K562 (cell line): ENCODE results near the gene RNF39. TPM values are rescaled to one million over a fixed set of nuclear protein-coding genes. Genes with fewer than 3 reads are reported as not detected.

Source experiments
- ATAC-seq: fragments of 200-7000 bp; cut with Tn5 transposase; 3 replicates; pipeline ENCODE4 v1.9.1; 2020; ENCODE audit warnings: moderate library complexity
- BruUV-seq: library from RNA; stranded (reverse); fragments of 400-500 nt; replicated peaks from 2 replicates; lab custom pipeline; 2021; lab: Mats Ljungman, UMichigan
- CTCF ChIA-PET: fragments of 300-600 bp; formaldehyde crosslinking; extraction: SDS; loops from one replicate; lab custom pipeline; 2021; ENCODE audit warnings: low intra/inter-chr PET ratio; lab: Yijun Ruan, JAX
- POLR2A ChIA-PET: fragments of 300-600, 350-650 bp; sonication (Branson Sonifier 250); formaldehyde crosslinking; extraction: SDS; loops from one replicate; lab custom pipeline; 2021; ENCODE audit warnings: antibody characterized with exemption, inconsistent platforms; lab: Yijun Ruan, JAX
- DNase-seq, 4 experiments: peaks; one replicate each; pipeline versions ENCODE4 v3.0.0 to v3.0.0-alpha.2; 2011 to 2018; ENCODE audit warnings: low spot score in 3 of 4, mixed read lengths in 3 of 4; ENCODE audit errors: extremely low read depth in 1 of 4
- FAIRE-seq: peaks from 2 replicates; lab custom pipeline; 2011; peaks lifted over from hg19 to GRCh38; lab: Jason Lieb, UNC
- H2AFZ ChIP-seq: 2 replicates; pipeline ENCODE4 v1.6.0; 2011; ENCODE audit warnings: low read depth, low read length, control low read depth, inconsistent platforms
- H3K27ac ChIP-seq: fragments of 200-600 bp; 3 replicates; pipeline ENCODE4 v1.8.0; 2011; ENCODE audit warnings: low read depth, mild to moderate bottlenecking, control low read depth, inconsistent platforms, low read length, moderate library complexity, mixed read lengths; ENCODE audit errors: extremely low read depth
- H3K27me3 ChIP-seq, 2 experiments: fragments of 300-600 bp in 1 of 2; 2 replicates in 1 of 2; 3 replicates in 1 of 2; pipeline versions ENCODE4 v1.6.0 to v1.8.0; 2011; ENCODE audit warnings: inconsistent platforms in 2 of 2, low read length in 2 of 2, mild to moderate bottlenecking in 1 of 2, mixed read lengths in 1 of 2, moderate library complexity in 1 of 2; ENCODE audit not compliant: control insufficient read depth in 2 of 2, insufficient read depth in 2 of 2
- H3K36me3 ChIP-seq: fragments of 300-600 bp; 3 replicates; pipeline ENCODE4 v1.8.0; 2011; ENCODE audit warnings: mild to moderate bottlenecking, low read length, inconsistent platforms; ENCODE audit not compliant: control insufficient read depth, insufficient read depth
- H3K4me1 ChIP-seq, 2 experiments: fragments of 200-600 bp in 1 of 2; replicated peaks in 1 of 2; 2 replicates in 1 of 2; 3 replicates in 1 of 2; pipeline versions ENCODE4 v1.5.1 to v1.8.0; 2011; ENCODE audit warnings: inconsistent platforms in 2 of 2, low read length in 2 of 2, mild to moderate bottlenecking in 1 of 2, mixed read lengths in 1 of 2, moderate library complexity in 1 of 2; ENCODE audit not compliant: control insufficient read depth in 2 of 2, insufficient read depth in 2 of 2
- H3K4me2 ChIP-seq: 2 replicates; pipeline ENCODE4 v1.6.1; 2011; ENCODE audit warnings: low read length, control low read depth, inconsistent platforms, mixed read lengths; ENCODE audit not compliant: insufficient read depth
- H3K4me3 ChIP-seq: fragments of 200-600 bp; sonication (generic), shearing (Covaris generic); 2 replicates; pipeline ENCODE4 v1.5.1; 2016; ENCODE audit warnings: control low read depth, inconsistent platforms
- H3K79me2 ChIP-seq: fragments of 200-600 bp; 3 replicates; pipeline ENCODE4 v1.8.0; 2011; ENCODE audit warnings: low read length, inconsistent platforms; ENCODE audit not compliant: control insufficient read depth, insufficient read depth
- H3K9ac ChIP-seq, 2 experiments: 2 replicates each; pipeline versions ENCODE4 v1.6.0 to v1.6.1; 2011; ENCODE audit warnings: low read depth in 2 of 2, low read length in 2 of 2, control low read depth in 1 of 2, inconsistent platforms in 1 of 2, mild to moderate bottlenecking in 1 of 2, mixed read lengths in 1 of 2; ENCODE audit not compliant: insufficient read depth in 1 of 2
- H3K9me1 ChIP-seq: one replicate; pipeline ENCODE4 v1.6.0; 2011; ENCODE audit warnings: inconsistent platforms, mild to moderate bottlenecking, low read length, moderate library complexity; ENCODE audit not compliant: control insufficient read depth, insufficient read depth
- H3K9me3 ChIP-seq: replicated peaks from 2 replicates; pipeline ENCODE4 v1.5.1; 2011; ENCODE audit warnings: low read depth, low read length, inconsistent platforms; ENCODE audit not compliant: control insufficient read depth, insufficient read depth
- H4K20me1 ChIP-seq: replicated peaks from 2 replicates; pipeline ENCODE4 v1.6.1; 2011; ENCODE audit warnings: low read length, inconsistent platforms, mixed read lengths; ENCODE audit not compliant: control insufficient read depth, insufficient read depth
- ELF4 ChIP-seq: fragments of 450-650 bp; formaldehyde crosslinking; IDR thresholded peaks from 2 replicates; pipeline ENCODE4 v1.4.0; 2022; ENCODE audit warnings: missing genetic modification characterization
- PCBP2 ChIP-seq: fragments of 200-400 bp; formaldehyde crosslinking; IDR thresholded peaks from 2 replicates; pipeline ENCODE4 v1.6.1; 2018; ENCODE audit warnings: low read length, low read depth, mild to moderate bottlenecking, moderate library complexity; ENCODE audit not compliant: poor library complexity, severe bottlenecking
- ZNF778 ChIP-seq: fragments of 450-650 bp; formaldehyde crosslinking; IDR thresholded peaks from 2 replicates; pipeline ENCODE4 v1.4.0; 2020; ENCODE audit warnings: mild to moderate bottlenecking, moderate library complexity
- WGBS: fragments of 100-300 bp; shearing (Covaris generic); methylation state at CpG from one replicate; pipeline ENCODE4 v1.1.6; 2016; ENCODE audit warnings: low coverage, mixed read lengths; ENCODE audit not compliant: insufficient coverage; ENCODE audit errors: missing lambda C conversion rate; 5-methylcytosine and 5-hydroxymethylcytosine counted together
- in situ Hi-C: fragments of 300-500 bp; cut with MboI; formaldehyde crosslinking; loops from 4 replicates; pipeline ENCODE4 v1.15.0; 2018; ENCODE audit warnings: inconsistent platforms, mixed read lengths
- intact Hi-C: fragments of 100-400 bp; cut with micrococcal nuclease; formaldehyde crosslinking; loops from 2 replicates; pipeline ENCODE4 v1.14.2; 2022
- polyA plus RNA-seq, 8 experiments: library from polyadenylated mRNA; depleted of rRNA in 4 of 8; stranded (reverse) in 5 of 8; unstranded in 3 of 8; fragments of >200 nt; fragmentation: Nextera tagmentation in 2 of 8; fragmentation: Illumina TruSeq in 1 of 8; extraction: Ambion mirVana in 2 of 8; extraction: Trizol in 1 of 8; gene quantifications; 2 replicates each; pipeline versions ENCODE4 v1.2.1 to v1.2.3, GENCODE V29; 2011 to 2014; ENCODE audit warnings: inconsistent platforms in 1 of 8, missing spikeins in 1 of 8
- total RNA-seq, 7 experiments: library from RNA; depleted of rRNA in 6 of 7; stranded (reverse); fragments of >200 nt in 6 of 7; fragmentation: Illumina TruSeq in 2 of 7; extraction: Trizol in 2 of 7; gene quantifications; 2 replicates each; pipeline versions ENCODE4 v1.2.1 to v1.2.3, GENCODE V29; 2011 to 2021; ENCODE audit warnings: low replicate concordance in 1 of 7
- TF ChIP-seq, protein P1 (sequence below): sonication (generic); formaldehyde crosslinking; IDR thresholded peaks from 2 replicates; pipeline ENCODE4 v1.8.0; 2023; ENCODE audit warnings: mild to moderate bottlenecking, missing genetic modification reagents
- TF ChIP-seq, protein P2 (sequence below): fragments of 250-450 bp; sonication (Bioruptor Pico); IDR thresholded peaks from 2 replicates; pipeline ENCODE4 v1.9.0; 2021; ENCODE audit warnings: mild to moderate bottlenecking
- TF ChIP-seq, protein P3 (sequence below): fragments of 200-600 bp; sonication (generic); IDR thresholded peaks from one replicate; pipeline ENCODE4 v1.6.1; 2012; ENCODE audit warnings: mild to moderate bottlenecking, low read depth, low read length, inconsistent platforms

The RNF39 gene
- total and polyA plus RNA-seq, 9 of the 15 experiments (the other 6 are each of a cell fraction or from before 2014, with no cell fraction given): not detected

DNA sequence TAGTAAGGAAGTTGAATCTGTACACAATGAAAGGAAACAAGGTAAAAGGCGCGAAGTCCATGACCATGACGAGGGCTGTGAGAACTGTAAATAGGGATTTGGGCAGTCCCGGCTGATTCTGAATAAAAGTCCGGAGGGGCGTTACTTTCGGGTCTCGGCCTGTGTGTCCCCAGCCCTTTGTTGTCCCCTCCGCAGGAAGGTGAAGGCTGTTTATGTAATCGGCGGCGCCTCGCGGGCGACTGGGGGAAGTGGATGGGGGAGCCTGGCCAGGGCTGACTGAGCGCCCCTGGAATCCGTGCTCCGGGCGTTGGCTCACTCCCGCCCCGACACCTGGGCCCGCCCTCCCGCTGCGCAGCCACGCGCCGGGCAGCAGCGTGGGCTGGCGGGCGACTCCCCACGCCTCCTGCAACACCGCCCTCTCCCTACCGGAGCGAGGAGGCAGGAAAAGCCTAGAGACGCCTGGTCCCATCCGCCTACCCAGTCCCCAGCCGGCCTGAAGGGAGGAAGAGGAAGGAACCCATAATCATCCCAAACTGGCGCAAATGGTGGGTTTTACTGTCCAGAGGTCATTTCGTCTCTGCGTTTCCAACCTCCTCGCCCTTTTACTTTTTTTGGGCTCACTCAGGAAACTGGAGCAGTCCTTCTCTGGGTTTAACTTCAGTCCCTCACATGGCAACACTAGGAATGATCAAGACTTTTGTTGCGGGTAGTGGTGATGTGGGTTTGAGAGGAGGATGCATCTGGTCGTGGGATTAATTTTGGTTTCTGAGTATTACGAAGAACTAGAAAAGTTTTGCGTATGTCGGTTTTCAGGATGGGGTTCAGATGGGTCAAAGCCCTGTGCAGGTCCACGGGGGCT, 25.2 kb upstream of the RNF39 start (continued):
- TF ChIP-seq, protein P1, sequence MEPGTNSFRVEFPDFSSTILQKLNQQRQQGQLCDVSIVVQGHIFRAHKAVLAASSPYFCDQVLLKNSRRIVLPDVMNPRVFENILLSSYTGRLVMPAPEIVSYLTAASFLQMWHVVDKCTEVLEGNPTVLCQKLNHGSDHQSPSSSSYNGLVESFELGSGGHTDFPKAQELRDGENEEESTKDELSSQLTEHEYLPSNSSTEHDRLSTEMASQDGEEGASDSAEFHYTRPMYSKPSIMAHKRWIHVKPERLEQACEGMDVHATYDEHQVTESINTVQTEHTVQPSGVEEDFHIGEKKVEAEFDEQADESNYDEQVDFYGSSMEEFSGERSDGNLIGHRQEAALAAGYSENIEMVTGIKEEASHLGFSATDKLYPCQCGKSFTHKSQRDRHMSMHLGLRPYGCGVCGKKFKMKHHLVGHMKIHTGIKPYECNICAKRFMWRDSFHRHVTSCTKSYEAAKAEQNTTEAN (CRISPR knock-in tag): no peak

DNA sequence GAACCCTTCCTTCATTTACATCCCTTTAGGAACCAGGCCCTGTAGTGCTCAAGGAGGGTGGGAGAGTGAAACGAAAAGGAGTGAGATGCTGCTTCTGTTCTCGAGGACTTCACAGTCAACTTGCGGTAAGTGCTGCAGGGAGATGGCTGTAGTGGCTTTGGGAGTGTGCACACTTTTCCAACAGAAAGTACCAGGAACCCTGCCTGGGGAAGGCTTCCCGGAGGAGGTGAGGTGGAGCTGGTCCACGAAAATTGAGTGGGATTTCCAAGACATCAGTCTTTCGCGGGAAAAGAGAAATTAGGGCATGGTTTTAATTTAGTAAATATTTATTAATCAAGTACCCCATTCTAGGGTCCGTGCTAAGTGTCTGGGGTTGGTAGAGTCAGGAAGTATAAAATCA, 24.6 kb upstream of the RNF39 start:
- peaks cover 41 to 45% of the 10 kb centered on the region in 2 experiments for H3K4me1 ChIP-seq
- CTCF ChIA-PET: no interaction called here
- TF ChIP-seq PCBP2 (no peak), ELF4 (CRISPR knock-in tag) (no peak), ZNF778 (CRISPR knock-in tag) (no peak)
- TF ChIP-seq, protein P2, sequence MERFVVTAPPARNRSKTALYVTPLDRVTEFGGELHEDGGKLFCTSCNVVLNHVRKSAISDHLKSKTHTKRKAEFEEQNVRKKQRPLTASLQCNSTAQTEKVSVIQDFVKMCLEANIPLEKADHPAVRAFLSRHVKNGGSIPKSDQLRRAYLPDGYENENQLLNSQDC (CRISPR knock-in tag): no peak
- TF ChIP-seq, protein P3, sequence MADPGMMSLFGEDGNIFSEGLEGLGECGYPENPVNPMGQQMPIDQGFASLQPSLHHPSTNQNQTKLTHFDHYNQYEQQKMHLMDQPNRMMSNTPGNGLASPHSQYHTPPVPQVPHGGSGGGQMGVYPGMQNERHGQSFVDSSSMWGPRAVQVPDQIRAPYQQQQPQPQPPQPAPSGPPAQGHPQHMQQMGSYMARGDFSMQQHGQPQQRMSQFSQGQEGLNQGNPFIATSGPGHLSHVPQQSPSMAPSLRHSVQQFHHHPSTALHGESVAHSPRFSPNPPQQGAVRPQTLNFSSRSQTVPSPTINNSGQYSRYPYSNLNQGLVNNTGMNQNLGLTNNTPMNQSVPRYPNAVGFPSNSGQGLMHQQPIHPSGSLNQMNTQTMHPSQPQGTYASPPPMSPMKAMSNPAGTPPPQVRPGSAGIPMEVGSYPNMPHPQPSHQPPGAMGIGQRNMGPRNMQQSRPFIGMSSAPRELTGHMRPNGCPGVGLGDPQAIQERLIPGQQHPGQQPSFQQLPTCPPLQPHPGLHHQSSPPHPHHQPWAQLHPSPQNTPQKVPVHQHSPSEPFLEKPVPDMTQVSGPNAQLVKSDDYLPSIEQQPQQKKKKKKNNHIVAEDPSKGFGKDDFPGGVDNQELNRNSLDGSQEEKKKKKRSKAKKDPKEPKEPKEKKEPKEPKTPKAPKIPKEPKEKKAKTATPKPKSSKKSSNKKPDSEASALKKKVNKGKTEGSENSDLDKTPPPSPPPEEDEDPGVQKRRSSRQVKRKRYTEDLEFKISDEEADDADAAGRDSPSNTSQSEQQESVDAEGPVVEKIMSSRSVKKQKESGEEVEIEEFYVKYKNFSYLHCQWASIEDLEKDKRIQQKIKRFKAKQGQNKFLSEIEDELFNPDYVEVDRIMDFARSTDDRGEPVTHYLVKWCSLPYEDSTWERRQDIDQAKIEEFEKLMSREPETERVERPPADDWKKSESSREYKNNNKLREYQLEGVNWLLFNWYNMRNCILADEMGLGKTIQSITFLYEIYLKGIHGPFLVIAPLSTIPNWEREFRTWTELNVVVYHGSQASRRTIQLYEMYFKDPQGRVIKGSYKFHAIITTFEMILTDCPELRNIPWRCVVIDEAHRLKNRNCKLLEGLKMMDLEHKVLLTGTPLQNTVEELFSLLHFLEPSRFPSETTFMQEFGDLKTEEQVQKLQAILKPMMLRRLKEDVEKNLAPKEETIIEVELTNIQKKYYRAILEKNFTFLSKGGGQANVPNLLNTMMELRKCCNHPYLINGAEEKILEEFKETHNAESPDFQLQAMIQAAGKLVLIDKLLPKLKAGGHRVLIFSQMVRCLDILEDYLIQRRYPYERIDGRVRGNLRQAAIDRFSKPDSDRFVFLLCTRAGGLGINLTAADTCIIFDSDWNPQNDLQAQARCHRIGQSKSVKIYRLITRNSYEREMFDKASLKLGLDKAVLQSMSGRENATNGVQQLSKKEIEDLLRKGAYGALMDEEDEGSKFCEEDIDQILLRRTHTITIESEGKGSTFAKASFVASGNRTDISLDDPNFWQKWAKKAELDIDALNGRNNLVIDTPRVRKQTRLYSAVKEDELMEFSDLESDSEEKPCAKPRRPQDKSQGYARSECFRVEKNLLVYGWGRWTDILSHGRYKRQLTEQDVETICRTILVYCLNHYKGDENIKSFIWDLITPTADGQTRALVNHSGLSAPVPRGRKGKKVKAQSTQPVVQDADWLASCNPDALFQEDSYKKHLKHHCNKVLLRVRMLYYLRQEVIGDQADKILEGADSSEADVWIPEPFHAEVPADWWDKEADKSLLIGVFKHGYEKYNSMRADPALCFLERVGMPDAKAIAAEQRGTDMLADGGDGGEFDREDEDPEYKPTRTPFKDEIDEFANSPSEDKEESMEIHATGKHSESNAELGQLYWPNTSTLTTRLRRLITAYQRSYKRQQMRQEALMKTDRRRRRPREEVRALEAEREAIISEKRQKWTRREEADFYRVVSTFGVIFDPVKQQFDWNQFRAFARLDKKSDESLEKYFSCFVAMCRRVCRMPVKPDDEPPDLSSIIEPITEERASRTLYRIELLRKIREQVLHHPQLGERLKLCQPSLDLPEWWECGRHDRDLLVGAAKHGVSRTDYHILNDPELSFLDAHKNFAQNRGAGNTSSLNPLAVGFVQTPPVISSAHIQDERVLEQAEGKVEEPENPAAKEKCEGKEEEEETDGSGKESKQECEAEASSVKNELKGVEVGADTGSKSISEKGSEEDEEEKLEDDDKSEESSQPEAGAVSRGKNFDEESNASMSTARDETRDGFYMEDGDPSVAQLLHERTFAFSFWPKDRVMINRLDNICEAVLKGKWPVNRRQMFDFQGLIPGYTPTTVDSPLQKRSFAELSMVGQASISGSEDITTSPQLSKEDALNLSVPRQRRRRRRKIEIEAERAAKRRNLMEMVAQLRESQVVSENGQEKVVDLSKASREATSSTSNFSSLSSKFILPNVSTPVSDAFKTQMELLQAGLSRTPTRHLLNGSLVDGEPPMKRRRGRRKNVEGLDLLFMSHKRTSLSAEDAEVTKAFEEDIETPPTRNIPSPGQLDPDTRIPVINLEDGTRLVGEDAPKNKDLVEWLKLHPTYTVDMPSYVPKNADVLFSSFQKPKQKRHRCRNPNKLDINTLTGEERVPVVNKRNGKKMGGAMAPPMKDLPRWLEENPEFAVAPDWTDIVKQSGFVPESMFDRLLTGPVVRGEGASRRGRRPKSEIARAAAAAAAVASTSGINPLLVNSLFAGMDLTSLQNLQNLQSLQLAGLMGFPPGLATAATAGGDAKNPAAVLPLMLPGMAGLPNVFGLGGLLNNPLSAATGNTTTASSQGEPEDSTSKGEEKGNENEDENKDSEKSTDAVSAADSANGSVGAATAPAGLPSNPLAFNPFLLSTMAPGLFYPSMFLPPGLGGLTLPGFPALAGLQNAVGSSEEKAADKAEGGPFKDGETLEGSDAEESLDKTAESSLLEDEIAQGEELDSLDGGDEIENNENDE: no peak

More for the DNA sequence above, 24.6 kb upstream of the RNF39 start:
- Histone ChIP-seq H2AFZ (no peak overlapping the region), H3K27me3 (peaks cover 14 to 18% of the 10 kb centered on the region in 2 experiments; a peak in 4 of 5 replicates), H3K9ac (no peak overlapping the region), H3K4me2 (no peak overlapping the region), H3K36me3 (no peaks in the 10 kb centered on the region), H3K27ac (no peak overlapping the region), H3K79me2 (no peaks in the 10 kb centered on the region), H3K9me1 (no peaks in the 10 kb centered on the region), H3K4me3 (no peak overlapping the region), H4K20me1 (no peaks in the 10 kb centered on the region), H3K9me3 (no peaks in the 10 kb centered on the region)
- no TSS peak for BruUV-seq
- ATAC-seq: no peak
- intact Hi-C loops: loop anchor here (5.0 to 10.0 kb wide), 2 partner anchors 255 to 297 kb away; no protein-coding TSS in a partner anchor
- DNase-seq: no peak
- POLR2A ChIA-PET: interaction anchor here (1.1 kb wide), 1 partner anchor 20 kb away, joined by 3 read pairs; no protein-coding TSS in a partner anchor
- in situ Hi-C loops: no loop called here
- FAIRE-seq: no peak
- WGBS: 41% methylated on average over 8 of the region's 8 CpGs
